ENCODE results near the gene FRAS1.

DNA sequence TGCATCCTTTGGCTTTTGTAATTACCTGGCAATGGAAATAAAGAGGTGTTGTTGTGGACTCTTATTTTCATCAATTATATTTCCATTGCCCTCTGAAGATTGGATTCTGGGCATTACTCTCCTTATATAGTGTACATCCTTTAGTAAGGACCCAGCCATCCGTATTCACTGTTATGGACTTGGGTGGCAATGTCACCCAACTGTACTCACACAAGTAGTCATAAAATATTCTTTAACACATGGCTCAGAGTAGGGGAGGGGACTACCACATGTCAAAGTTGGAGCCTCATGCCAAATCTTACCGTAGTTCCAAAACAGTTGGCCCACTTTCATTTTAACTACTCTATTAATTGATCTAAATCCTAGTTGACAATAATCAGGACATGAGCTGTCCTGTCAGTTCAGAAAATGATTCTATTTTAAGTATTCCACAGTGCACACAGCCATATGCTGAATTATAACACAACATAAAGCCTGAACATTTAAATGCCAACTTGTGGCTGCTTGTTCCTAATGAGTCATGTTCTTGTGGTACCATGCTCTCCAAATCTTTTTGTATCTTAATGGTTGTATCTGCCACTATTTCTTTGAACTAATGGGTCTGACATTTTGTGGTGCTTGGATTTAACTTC, 4.9 kb downstream of the FRAS1 start:
- no peak for TF ChIP-seq CTCF (IDR thresholded peaks at IDR 0.05)
- TF ChIP-seq, protein P1, sequence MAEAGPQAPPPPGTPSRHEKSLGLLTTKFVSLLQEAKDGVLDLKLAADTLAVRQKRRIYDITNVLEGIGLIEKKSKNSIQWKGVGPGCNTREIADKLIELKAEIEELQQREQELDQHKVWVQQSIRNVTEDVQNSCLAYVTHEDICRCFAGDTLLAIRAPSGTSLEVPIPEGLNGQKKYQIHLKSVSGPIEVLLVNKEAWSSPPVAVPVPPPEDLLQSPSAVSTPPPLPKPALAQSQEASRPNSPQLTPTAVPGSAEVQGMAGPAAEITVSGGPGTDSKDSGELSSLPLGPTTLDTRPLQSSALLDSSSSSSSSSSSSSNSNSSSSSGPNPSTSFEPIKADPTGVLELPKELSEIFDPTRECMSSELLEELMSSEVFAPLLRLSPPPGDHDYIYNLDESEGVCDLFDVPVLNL (CRISPR knock-in tag; IDR thresholded peaks at IDR 0.05; ENCODE audit: borderline replicate concordance, low read depth) = no peak
- TF ChIP-seq, protein P2, sequence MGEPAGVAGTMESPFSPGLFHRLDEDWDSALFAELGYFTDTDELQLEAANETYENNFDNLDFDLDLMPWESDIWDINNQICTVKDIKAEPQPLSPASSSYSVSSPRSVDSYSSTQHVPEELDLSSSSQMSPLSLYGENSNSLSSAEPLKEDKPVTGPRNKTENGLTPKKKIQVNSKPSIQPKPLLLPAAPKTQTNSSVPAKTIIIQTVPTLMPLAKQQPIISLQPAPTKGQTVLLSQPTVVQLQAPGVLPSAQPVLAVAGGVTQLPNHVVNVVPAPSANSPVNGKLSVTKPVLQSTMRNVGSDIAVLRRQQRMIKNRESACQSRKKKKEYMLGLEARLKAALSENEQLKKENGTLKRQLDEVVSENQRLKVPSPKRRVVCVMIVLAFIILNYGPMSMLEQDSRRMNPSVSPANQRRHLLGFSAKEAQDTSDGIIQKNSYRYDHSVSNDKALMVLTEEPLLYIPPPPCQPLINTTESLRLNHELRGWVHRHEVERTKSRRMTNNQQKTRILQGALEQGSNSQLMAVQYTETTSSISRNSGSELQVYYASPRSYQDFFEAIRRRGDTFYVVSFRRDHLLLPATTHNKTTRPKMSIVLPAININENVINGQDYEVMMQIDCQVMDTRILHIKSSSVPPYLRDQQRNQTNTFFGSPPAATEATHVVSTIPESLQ (CRISPR knock-in tag; IDR thresholded peaks at IDR 0.05) = no peak
- no peak for TF ChIP-seq TP53 (CRISPR knock-in tag; IDR thresholded peaks at IDR 0.05)
- no peak for TF ChIP-seq SOX15 (CRISPR knock-in tag; IDR thresholded peaks at IDR 0.05)

Data from WTC11 (cell line).